ENCODE measurements around the gene MCM9.

MCM9 gene

GRCh38 chr6:118864341-118865099 is 70.4 kb downstream of the MCM9 start:
- no peak for DNase-seq (ENCODE audit: low spot score)

- no peak for DNase-seq (ENCODE audit: low spot score)
These were observed 72.5 kb downstream of the MCM9 start for GRCh38 chr6:118862443-118862842.

GRCh38 chr6:118860880-118861279 is 74.1 kb downstream of the MCM9 start:
- no peak for DNase-seq (ENCODE audit: low spot score)

- DNase-seq (ENCODE audit: low spot score), result no peak
These were observed 74.6 kb downstream of the MCM9 start for GRCh38 chr6:118860363-118860762.

GRCh38 chr6:118859517-118860064 is 75.4 kb downstream of the MCM9 start:
- DNase-seq (ENCODE audit: low spot score), result no peak

- peak; percentile 6 for DNase-seq (ENCODE audit: low spot score)
These were observed 78.7 kb downstream of the MCM9 start for GRCh38 chr6:118856301-118856700.

GRCh38 chr6:118853408-118853807 is 81.6 kb downstream of the MCM9 start:
- no peak for DNase-seq (ENCODE audit: low spot score)

- no peak for DNase-seq (ENCODE audit: low spot score)
These were observed 90.0 kb downstream of the MCM9 start for GRCh38 chr6:118844915-118845314.

GRCh38 chr6:118843685-118844390 is 91.1 kb downstream of the MCM9 start:
- no peak for DNase-seq (ENCODE audit: low spot score)

GRCh38 chr6:118830691-118831090 is 104.3 kb downstream of the MCM9 start:
- DNase-seq (ENCODE audit: low spot score), result no peak

- no peak for DNase-seq (ENCODE audit: low spot score)
These were observed 105.0 kb downstream of the MCM9 start for GRCh38 chr6:118829817-118830478.

GRCh38 chr6:118826096-118826495 is 108.9 kb downstream of the MCM9 start:
- DNase-seq (ENCODE audit: low spot score), result no peak

GRCh38 chr6:118825661-118826060 is 109.3 kb downstream of the MCM9 start:
- DNase-seq (ENCODE audit: low spot score), result no peak

GRCh38 chr6:118815495-118815894 is 119.5 kb downstream of the MCM9 start:
- no peak for DNase-seq (ENCODE audit: low spot score)

GRCh38 chr6:118813775-118814174 is 121.2 kb downstream of the MCM9 start:
- peak; percentile 47 for DNase-seq (ENCODE audit: low spot score)

GRCh38 chr6:118812970-118813369 is 122.0 kb downstream of the MCM9 start:
- no peak for DNase-seq (ENCODE audit: low spot score)

GRCh38 chr6:118810420-118811027 is 124.4 kb downstream of the MCM9 start:
- DNase-seq (ENCODE audit: low spot score), result no peak

GRCh38 chr6:118808793-118809638 is 125.9 kb downstream of the MCM9 start:
- no peak for DNase-seq (ENCODE audit: low spot score)

GRCh38 chr6:118804091-118804490 is 130.9 kb downstream of the MCM9 start:
- no peak for DNase-seq (ENCODE audit: low spot score)

GRCh38 chr6:118801257-118801656 is 133.7 kb downstream of the MCM9 start:
- no peak for DNase-seq (ENCODE audit: low spot score)

GRCh38 chr6:118800394-118801071 is 134.4 kb downstream of the MCM9 start:
- peak; percentile 80 for DNase-seq (ENCODE audit: low spot score)
